ENCODE data around the gene MALL.
A peak's percentile ranks its signal among the peaks of the same experiment; 100 is the strongest.
"Not testable (repeated sequence)": the region's sequence is repeated elsewhere in the genome, so short reads cannot be mapped to it uniquely, and the experiment has no call there.

The MALL gene

GRCh38 chr2:110103061-110103961 lies 12.3 kb downstream of the MALL start:
- DNase-seq (ENCODE audit: low read depth): no peak
- TF ChIP-seq, protein P1, sequence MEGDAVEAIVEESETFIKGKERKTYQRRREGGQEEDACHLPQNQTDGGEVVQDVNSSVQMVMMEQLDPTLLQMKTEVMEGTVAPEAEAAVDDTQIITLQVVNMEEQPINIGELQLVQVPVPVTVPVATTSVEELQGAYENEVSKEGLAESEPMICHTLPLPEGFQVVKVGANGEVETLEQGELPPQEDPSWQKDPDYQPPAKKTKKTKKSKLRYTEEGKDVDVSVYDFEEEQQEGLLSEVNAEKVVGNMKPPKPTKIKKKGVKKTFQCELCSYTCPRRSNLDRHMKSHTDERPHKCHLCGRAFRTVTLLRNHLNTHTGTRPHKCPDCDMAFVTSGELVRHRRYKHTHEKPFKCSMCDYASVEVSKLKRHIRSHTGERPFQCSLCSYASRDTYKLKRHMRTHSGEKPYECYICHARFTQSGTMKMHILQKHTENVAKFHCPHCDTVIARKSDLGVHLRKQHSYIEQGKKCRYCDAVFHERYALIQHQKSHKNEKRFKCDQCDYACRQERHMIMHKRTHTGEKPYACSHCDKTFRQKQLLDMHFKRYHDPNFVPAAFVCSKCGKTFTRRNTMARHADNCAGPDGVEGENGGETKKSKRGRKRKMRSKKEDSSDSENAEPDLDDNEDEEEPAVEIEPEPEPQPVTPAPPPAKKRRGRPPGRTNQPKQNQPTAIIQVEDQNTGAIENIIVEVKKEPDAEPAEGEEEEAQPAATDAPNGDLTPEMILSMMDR (conservative IDR thresholded peaks at IDR 0.05; ENCODE audit: control insufficient read depth, insufficient read depth, low read depth, low read length): no peak
- H3K4me3 ChIP-seq (ENCODE audit: control insufficient read depth, low read depth, low read length): no peak overlapping the region

- TF ChIP-seq, protein P1 (conservative IDR thresholded peaks at IDR 0.05; ENCODE audit: control insufficient read depth, insufficient read depth, low read depth, low read length): no peak
- peak; percentile 62 for DNase-seq (ENCODE audit: low read depth)
- no peak overlapping the region for H3K4me3 ChIP-seq (ENCODE audit: control insufficient read depth, low read depth, low read length)
Measured at GRCh38 chr2:110101901-110102803, 13.5 kb downstream of the MALL start.

GRCh38 chr2:110101280-110101844 lies 14.3 kb downstream of the MALL start:
- peak; percentile 100 for DNase-seq (ENCODE audit: low read depth)

GRCh38 chr2:110100880-110101279 lies 14.7 kb downstream of the MALL start:
- not testable (repeated sequence) for H3K4me3 ChIP-seq (ENCODE audit: control insufficient read depth, low read depth, low read length); DNase-seq (ENCODE audit: low read depth)

More at GRCh38 chr2:110101280-110101844, 14.3 kb downstream of the MALL start:
- H3K4me3 ChIP-seq (ENCODE audit: control insufficient read depth, low read depth, low read length): no peak overlapping the region
- TF ChIP-seq, protein P1 (conservative IDR thresholded peaks at IDR 0.05; ENCODE audit: control insufficient read depth, insufficient read depth, low read depth, low read length): no peak

DNA sequence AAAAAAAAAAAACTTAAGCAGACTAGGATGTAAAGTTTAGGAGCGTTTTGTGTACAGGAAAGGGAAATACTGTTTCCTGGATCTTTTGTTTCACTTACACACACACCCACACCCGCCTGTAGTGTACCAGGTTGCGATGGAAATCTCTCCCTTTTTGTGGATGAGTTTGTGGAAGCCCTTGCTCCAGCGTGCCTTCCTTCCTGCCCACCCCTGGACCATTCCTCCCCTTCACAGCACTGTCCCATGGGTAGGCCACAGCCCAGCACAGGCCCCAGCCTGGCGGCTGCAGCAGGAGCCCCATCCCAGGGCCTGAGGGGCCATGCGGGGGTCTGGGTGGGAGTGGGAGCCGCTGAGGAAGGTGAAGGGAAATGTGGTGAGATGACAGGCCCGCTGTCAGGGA lies 15.1 kb downstream of the MALL start:
- no peak for DNase-seq (ENCODE audit: low read depth)
- TF ChIP-seq, protein P1 (conservative IDR thresholded peaks at IDR 0.05; ENCODE audit: control insufficient read depth, insufficient read depth, low read depth, low read length): no peak
- no peak overlapping the region for H3K4me3 ChIP-seq (ENCODE audit: control insufficient read depth, low read depth, low read length)

DNA sequence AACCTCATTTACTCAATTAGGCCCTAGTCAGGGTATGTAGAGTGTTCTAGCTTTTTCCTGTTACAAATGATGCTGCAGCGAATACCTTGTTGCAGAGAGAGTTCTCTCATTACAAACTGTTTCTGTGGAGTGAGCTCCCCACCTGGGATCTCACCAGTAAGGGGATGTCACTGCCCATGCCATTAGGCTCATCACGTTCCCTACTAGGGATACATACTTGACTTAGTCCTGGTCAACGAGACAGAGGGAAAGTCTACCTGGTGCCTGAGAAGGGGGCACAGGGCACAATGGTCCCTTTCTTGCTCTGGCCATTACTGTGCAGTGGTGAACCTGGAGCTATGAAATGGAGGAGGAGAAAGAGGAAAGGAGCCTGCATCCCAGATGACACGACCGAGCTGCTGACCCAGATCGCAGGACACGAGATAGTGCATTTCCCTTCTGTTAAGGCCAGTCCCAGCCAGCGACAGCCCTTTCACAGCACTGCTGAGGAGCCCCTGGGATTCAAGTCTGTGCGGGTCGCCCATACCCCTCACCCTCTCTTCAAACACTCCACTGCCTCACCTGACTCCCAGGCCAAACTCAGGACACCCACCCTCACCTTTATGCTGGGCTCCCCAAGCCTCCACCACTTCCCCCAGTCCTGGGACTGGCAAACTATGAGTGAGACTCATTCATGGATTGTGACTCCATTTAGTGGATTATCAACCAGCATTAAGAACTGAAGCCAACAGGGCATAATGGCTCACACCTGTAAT lies 16.0 kb downstream of the MALL start:
- TF ChIP-seq, protein P1 (conservative IDR thresholded peaks at IDR 0.05; ENCODE audit: control insufficient read depth, insufficient read depth, low read depth, low read length): no peak
- H3K4me3 ChIP-seq (ENCODE audit: control insufficient read depth, low read depth, low read length): no peak overlapping the region
- no peak for DNase-seq (ENCODE audit: low read depth)

All from fibroblast of mammary gland (primary cell).